SK-N-SH (cell line): ENCODE measurements around the gene PSKH1. TPM values are rescaled to one million over a fixed set of nuclear protein-coding genes. Genes with fewer than 3 reads are reported as not detected.

Source experiments
- CTCF ChIA-PET: fragments of 300-600, 350-600 bp; formaldehyde crosslinking; extraction: SDS; loops from one replicate; lab custom pipeline; 2021; lab: Yijun Ruan, JAX
- POLR2A ChIA-PET: fragments of 350-600 bp; sonication (Branson Sonifier 250); formaldehyde crosslinking; extraction: SDS; loops from one replicate; lab custom pipeline; 2020; ENCODE audit warnings: antibody characterized with exemption, inconsistent platforms; lab: Yijun Ruan, JAX
- DNase-seq: peaks from one replicate; pipeline ENCODE4 v3.0.0; 2012
- H2AFZ ChIP-seq: fragments of 200-600 bp; sonication (generic); 2 replicates; pipeline ENCODE4 v1.8.1; 2016; ENCODE audit warnings: antibody characterized with exemption, mild to moderate bottlenecking, low read depth
- H3F3A ChIP-seq: fragments of 200-600 bp; sonication (generic); replicated peaks from 2 replicates; pipeline ENCODE3; 2016; ENCODE audit warnings: antibody characterized with exemption, mild to moderate bottlenecking; ENCODE audit not compliant: insufficient read depth
- H3K27ac ChIP-seq, 2 experiments: fragments of 200-500 bp in 1 of 2; fragments of 200-600 bp in 1 of 2; sonication (Bioruptor generic) in 1 of 2; sonication (generic), shearing (Covaris generic) in 1 of 2; 2 replicates each; pipeline versions ENCODE4 v1.5.1 to v1.6.1; 2014 to 2016; ENCODE audit warnings: low read depth in 2 of 2, inconsistent platforms in 1 of 2, low read length in 1 of 2, mild to moderate bottlenecking in 1 of 2, mixed read lengths in 1 of 2
- H3K27me3 ChIP-seq: fragments of 200-600 bp; sonication (generic), shearing (Covaris generic); 2 replicates; pipeline ENCODE4 v1.6.1; 2016; ENCODE audit warnings: mixed run types; ENCODE audit not compliant: insufficient read depth
- H3K36me3 ChIP-seq, 2 experiments: fragments of 200-500 bp in 1 of 2; fragments of 200-600 bp in 1 of 2; sonication (Bioruptor generic) in 1 of 2; sonication (generic) in 1 of 2; replicated peaks in 1 of 2; 2 replicates each; pipeline versions ENCODE3 to v1.5.1; 2014 to 2016; ENCODE audit warnings: low read length in 1 of 2, mild to moderate bottlenecking in 1 of 2; ENCODE audit not compliant: insufficient read depth in 2 of 2, control insufficient read depth in 1 of 2
- H3K4me1 ChIP-seq, 2 experiments: fragments of 200-500 bp in 1 of 2; fragments of 200-600 bp in 1 of 2; sonication (Bioruptor generic) in 1 of 2; sonication (generic), shearing (Covaris generic) in 1 of 2; 2 replicates each; pipeline versions ENCODE4 v1.5.1 to v1.6.1; 2014 to 2016; ENCODE audit warnings: low read depth in 1 of 2, low read length in 1 of 2, mixed run types in 1 of 2; ENCODE audit not compliant: insufficient read depth in 2 of 2, control insufficient read depth in 1 of 2
- H3K4me2 ChIP-seq: fragments of 200-600 bp; sonication (generic), shearing (Covaris generic); 2 replicates; pipeline ENCODE4 v1.6.1; 2017; ENCODE audit warnings: mixed run types
- H3K4me3 ChIP-seq, 2 experiments: fragments of 200-500 bp in 1 of 2; fragments of 200-600 bp in 1 of 2; sonication (Bioruptor generic) in 1 of 2; sonication (generic), shearing (Covaris generic) in 1 of 2; 2 replicates each; pipeline versions ENCODE4 v1.5.1 to v1.8.1; 2014 to 2016; ENCODE audit warnings: low read depth in 2 of 2, inconsistent platforms in 1 of 2, low read length in 1 of 2, mild to moderate bottlenecking in 1 of 2, mixed read lengths in 1 of 2, moderate library complexity in 1 of 2
- H3K79me2 ChIP-seq: fragments of 200-600 bp; sonication (generic); 2 replicates; pipeline ENCODE4 v1.8.1; 2017; ENCODE audit warnings: mild to moderate bottlenecking; ENCODE audit not compliant: insufficient read depth
- H3K9ac ChIP-seq: fragments of 200-600 bp; sonication (generic); 2 replicates; pipeline ENCODE4 v1.6.1; 2017; ENCODE audit warnings: mixed run types
- H3K9me2 ChIP-seq: fragments of 200-600 bp; sonication (generic); 2 replicates; pipeline ENCODE4 v1.6.1; 2017; ENCODE audit warnings: mixed run types
- H3K9me3 ChIP-seq: fragments of 200-600 bp; sonication (generic); 2 replicates; pipeline ENCODE4 v1.6.1; 2017; ENCODE audit warnings: mixed run types, mild to moderate bottlenecking, moderate library complexity
- H4K20me1 ChIP-seq: fragments of 200-600 bp; sonication (generic); 2 replicates; pipeline ENCODE4 v1.6.1; 2017; ENCODE audit warnings: mild to moderate bottlenecking, mixed run types; ENCODE audit not compliant: insufficient read depth
- CHD2 ChIP-seq: fragments of 150-350 bp; IDR thresholded peaks from 2 replicates; pipeline ENCODE4 v1.6.1; 2018; ENCODE audit warnings: low read length; ENCODE audit not compliant: partially characterized antibody
- ELF1 ChIP-seq: IDR thresholded peaks from 2 replicates; pipeline ENCODE4 v1.4.0; 2012
- GATA2 ChIP-seq: sonication (generic); formaldehyde crosslinking; IDR thresholded peaks from 2 replicates; pipeline ENCODE4 v1.5.0; 2020; ENCODE audit warnings: mild to moderate bottlenecking, missing genetic modification reagents
- MXI1 ChIP-seq: IDR thresholded peaks from 2 replicates; pipeline ENCODE4 v1.6.1; 2012; ENCODE audit warnings: mild to moderate bottlenecking, low read depth, low read length, improper control_type of control experiment
- RAD21 ChIP-seq: IDR thresholded peaks from 2 replicates; pipeline ENCODE4 v1.6.1; 2012; ENCODE audit warnings: mild to moderate bottlenecking, low read length
- WGBS: methylation state at CpG from one replicate; pipeline ENCODE4 v1.1.6; 2017; ENCODE audit warnings: low lambda C conversion rate; 5-methylcytosine and 5-hydroxymethylcytosine counted together
- polyA plus RNA-seq, 3 experiments: library from polyadenylated mRNA; depleted of rRNA; stranded (reverse); fragments of >200 nt; gene quantifications; 2 replicates each; pipeline ENCODE4 v1.2.3, GENCODE V29; 2012
- TF ChIP-seq, protein P1 (sequence below): IDR thresholded peaks from 2 replicates; pipeline ENCODE4 v1.4.0; 2012; ENCODE audit warnings: low read depth
- TF ChIP-seq, protein P2 (sequence below): fragments of 200-600 bp; sonication (generic); IDR thresholded peaks from 2 replicates; pipeline ENCODE4 v1.6.1; 2017; ENCODE audit warnings: antibody characterized with exemption, mild to moderate bottlenecking, moderate library complexity
- TF ChIP-seq, protein P3 (sequence below): IDR thresholded peaks from 2 replicates; pipeline ENCODE4 v1.6.1; 2012; ENCODE audit warnings: mild to moderate bottlenecking, low read depth, low read length, moderate library complexity
- TF ChIP-seq, protein P4 (sequence below): IDR thresholded peaks from 2 replicates; pipeline ENCODE4 v1.4.0; 2012; ENCODE audit warnings: low read depth, borderline replicate concordance

Gene PSKH1
- polyA plus RNA-seq, 1 of the 3 experiments (the other 2 are of a cell fraction), result 30.1 TPM

DNA sequence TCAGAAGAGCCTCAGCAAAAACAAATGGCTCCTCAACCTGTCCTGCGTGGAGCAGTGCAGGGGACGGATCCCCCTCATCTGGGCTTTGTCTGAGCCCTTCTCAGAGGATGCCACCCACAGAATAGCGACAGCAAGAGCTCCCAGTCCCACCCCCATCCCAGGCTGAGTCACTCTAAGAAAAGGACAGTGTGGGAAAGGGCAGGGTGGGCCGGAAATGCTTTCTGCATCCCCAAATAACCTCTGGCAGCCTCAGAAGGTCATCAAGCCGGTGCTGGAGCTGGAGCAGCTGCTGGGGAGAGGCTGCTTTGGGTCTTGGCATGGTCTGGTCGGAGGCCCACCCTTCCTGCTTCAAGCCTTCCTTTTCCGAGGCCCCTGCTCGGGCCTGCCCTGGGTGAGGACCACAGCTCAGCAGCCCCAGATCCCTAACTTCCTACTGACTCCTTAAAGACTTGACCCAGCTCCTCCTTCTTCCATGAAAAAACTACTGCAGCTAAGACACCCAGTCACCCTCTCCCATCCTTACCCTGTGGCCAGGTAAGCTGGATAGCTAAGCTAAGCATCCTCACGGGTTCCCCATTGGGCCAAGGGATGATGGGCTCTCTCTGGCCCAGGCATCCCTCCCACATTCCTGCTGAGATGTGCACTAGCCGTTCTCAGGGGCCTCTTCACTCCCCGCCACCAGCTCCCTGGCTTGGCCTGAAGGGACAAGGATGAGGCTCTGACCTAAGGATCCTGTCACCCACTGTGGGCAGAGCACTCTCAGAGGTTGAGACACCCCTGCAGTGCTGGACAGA, 66.7 kb downstream of the PSKH1 start:
- no peaks in the 10 kb centered on the region for H3F3A ChIP-seq
- H3K4me2 ChIP-seq, result peak overlapping the region; percentile 12; the same call in 1 of the 2 replicates
- no peak for DNase-seq
- H3K36me3 ChIP-seq, result peaks cover 41 to 59% of the 10 kb centered on the region in 2 experiments
- ChIA-PET POLR2A (interaction anchor here (0.5 to 1.6 kb wide), 4 partner anchors 9 to 787 kb away, joined by 3 to 4 read pairs (median 4); partner anchors contain the start of gene RANBP10), CTCF (interaction anchor here (0.7 to 4.4 kb wide), 5 partner anchors 9 to 81 kb away, joined by 3 to 32 read pairs (median 7); no protein-coding TSS in a partner anchor)
- H2AFZ ChIP-seq, result no peak overlapping the region
- peak overlapping the region in 1 of 2 experiments; percentile 37; a peak in 1 of 4 replicates for H3K27ac ChIP-seq
- peaks cover 32% of the 10 kb centered on the region for H4K20me1 ChIP-seq
- no peaks in the 10 kb centered on the region for H3K9me2 ChIP-seq
- 91% methylated on average over 8 of the region's 11 CpGs for WGBS
- peaks cover 0 to 16% of the 10 kb centered on the region in 2 experiments; a peak in 1 of 4 replicates for H3K4me1 ChIP-seq
- no peak overlapping the region for H3K4me3 ChIP-seq
- no peaks in the 10 kb centered on the region for H3K9me3 ChIP-seq
- 0 out of 2 replicates have a peak overlapping the region, but pooled peaks have one; percentile 0 for H3K9ac ChIP-seq
- peaks cover 64% of the 10 kb centered on the region for H3K79me2 ChIP-seq
- no peaks in the 10 kb centered on the region for H3K27me3 ChIP-seq
- TF ChIP-seq MXI1 (no peak), GATA2 (CRISPR knock-in tag) (no peak), ELF1 (no peak), CHD2 (no peak), RAD21 (no peak)
- TF ChIP-seq, protein P1, sequence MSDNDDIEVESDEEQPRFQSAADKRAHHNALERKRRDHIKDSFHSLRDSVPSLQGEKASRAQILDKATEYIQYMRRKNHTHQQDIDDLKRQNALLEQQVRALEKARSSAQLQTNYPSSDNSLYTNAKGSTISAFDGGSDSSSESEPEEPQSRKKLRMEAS, result no peak
- TF ChIP-seq, protein P2, sequence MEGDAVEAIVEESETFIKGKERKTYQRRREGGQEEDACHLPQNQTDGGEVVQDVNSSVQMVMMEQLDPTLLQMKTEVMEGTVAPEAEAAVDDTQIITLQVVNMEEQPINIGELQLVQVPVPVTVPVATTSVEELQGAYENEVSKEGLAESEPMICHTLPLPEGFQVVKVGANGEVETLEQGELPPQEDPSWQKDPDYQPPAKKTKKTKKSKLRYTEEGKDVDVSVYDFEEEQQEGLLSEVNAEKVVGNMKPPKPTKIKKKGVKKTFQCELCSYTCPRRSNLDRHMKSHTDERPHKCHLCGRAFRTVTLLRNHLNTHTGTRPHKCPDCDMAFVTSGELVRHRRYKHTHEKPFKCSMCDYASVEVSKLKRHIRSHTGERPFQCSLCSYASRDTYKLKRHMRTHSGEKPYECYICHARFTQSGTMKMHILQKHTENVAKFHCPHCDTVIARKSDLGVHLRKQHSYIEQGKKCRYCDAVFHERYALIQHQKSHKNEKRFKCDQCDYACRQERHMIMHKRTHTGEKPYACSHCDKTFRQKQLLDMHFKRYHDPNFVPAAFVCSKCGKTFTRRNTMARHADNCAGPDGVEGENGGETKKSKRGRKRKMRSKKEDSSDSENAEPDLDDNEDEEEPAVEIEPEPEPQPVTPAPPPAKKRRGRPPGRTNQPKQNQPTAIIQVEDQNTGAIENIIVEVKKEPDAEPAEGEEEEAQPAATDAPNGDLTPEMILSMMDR, result no peak
- TF ChIP-seq, protein P3, sequence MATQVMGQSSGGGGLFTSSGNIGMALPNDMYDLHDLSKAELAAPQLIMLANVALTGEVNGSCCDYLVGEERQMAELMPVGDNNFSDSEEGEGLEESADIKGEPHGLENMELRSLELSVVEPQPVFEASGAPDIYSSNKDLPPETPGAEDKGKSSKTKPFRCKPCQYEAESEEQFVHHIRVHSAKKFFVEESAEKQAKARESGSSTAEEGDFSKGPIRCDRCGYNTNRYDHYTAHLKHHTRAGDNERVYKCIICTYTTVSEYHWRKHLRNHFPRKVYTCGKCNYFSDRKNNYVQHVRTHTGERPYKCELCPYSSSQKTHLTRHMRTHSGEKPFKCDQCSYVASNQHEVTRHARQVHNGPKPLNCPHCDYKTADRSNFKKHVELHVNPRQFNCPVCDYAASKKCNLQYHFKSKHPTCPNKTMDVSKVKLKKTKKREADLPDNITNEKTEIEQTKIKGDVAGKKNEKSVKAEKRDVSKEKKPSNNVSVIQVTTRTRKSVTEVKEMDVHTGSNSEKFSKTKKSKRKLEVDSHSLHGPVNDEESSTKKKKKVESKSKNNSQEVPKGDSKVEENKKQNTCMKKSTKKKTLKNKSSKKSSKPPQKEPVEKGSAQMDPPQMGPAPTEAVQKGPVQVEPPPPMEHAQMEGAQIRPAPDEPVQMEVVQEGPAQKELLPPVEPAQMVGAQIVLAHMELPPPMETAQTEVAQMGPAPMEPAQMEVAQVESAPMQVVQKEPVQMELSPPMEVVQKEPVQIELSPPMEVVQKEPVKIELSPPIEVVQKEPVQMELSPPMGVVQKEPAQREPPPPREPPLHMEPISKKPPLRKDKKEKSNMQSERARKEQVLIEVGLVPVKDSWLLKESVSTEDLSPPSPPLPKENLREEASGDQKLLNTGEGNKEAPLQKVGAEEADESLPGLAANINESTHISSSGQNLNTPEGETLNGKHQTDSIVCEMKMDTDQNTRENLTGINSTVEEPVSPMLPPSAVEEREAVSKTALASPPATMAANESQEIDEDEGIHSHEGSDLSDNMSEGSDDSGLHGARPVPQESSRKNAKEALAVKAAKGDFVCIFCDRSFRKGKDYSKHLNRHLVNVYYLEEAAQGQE, result no peak
- TF ChIP-seq, protein P4, sequence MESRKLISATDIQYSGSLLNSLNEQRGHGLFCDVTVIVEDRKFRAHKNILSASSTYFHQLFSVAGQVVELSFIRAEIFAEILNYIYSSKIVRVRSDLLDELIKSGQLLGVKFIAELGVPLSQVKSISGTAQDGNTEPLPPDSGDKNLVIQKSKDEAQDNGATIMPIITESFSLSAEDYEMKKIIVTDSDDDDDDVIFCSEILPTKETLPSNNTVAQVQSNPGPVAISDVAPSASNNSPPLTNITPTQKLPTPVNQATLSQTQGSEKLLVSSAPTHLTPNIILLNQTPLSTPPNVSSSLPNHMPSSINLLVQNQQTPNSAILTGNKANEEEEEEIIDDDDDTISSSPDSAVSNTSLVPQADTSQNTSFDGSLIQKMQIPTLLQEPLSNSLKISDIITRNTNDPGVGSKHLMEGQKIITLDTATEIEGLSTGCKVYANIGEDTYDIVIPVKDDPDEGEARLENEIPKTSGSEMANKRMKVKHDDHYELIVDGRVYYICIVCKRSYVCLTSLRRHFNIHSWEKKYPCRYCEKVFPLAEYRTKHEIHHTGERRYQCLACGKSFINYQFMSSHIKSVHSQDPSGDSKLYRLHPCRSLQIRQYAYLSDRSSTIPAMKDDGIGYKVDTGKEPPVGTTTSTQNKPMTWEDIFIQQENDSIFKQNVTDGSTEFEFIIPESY, result no peak
